KMS-11 (cell line): Measurements from ENCODE around the gene GTF3C4.

ENCODE experiments used
- H2AFZ ChIP-seq: fragments of 200-600 bp; sonication (generic); 2 replicates; pipeline ENCODE4 v1.6.1; 2016; ENCODE audit warnings: antibody characterized with exemption, mixed run types, low read depth
- H3K27ac ChIP-seq: fragments of 200-600 bp; sonication (generic); 2 replicates; pipeline ENCODE4 v1.6.1; 2016; ENCODE audit warnings: mild to moderate bottlenecking, mixed run types
- H3K27me3 ChIP-seq: fragments of 200-600 bp; sonication (generic); 2 replicates; pipeline ENCODE4 v1.6.1; 2017; ENCODE audit warnings: mild to moderate bottlenecking, low read depth, mixed run types, moderate library complexity; ENCODE audit not compliant: insufficient read depth
- H3K36me3 ChIP-seq: fragments of 200-600 bp; sonication (generic); 2 replicates; pipeline ENCODE4 v1.6.1; 2017; ENCODE audit warnings: mild to moderate bottlenecking, mixed run types; ENCODE audit not compliant: insufficient read depth
- H3K4me1 ChIP-seq: fragments of 200-600 bp; sonication (generic); 2 replicates; pipeline ENCODE4 v1.6.1; 2016; ENCODE audit warnings: mild to moderate bottlenecking, low read depth, mixed run types; ENCODE audit not compliant: poor library complexity, severe bottlenecking
- H3K4me2 ChIP-seq: fragments of 200-600 bp; sonication (generic); 2 replicates; pipeline ENCODE4 v1.7.0; 2016; ENCODE audit warnings: mild to moderate bottlenecking, mixed run types
- H3K4me3 ChIP-seq: fragments of 200-600 bp; sonication (generic); IDR thresholded peaks from 2 replicates; pipeline ENCODE4 v1.6.1; 2017; ENCODE audit warnings: low read depth, low read length, mixed read lengths; ENCODE audit not compliant: insufficient read depth
- H3K79me2 ChIP-seq: fragments of 200-600 bp; sonication (generic); 2 replicates; pipeline ENCODE4 v1.6.1; 2016; ENCODE audit warnings: low read depth, mixed run types; ENCODE audit not compliant: insufficient read depth
- H3K9ac ChIP-seq: fragments of 200-600 bp; sonication (generic); 2 replicates; pipeline ENCODE4 v1.6.1; 2016; ENCODE audit warnings: mild to moderate bottlenecking, mixed run types
- H4K20me1 ChIP-seq: fragments of 200-600 bp; sonication (generic); 2 replicates; pipeline ENCODE4 v1.6.1; 2016; ENCODE audit warnings: mild to moderate bottlenecking, mixed run types; ENCODE audit not compliant: insufficient read depth
- CTCF ChIP-seq: fragments of 200-600 bp; sonication (generic); conservative IDR thresholded peaks from 2 replicates; pipeline ENCODE4 v1.6.1; 2017; ENCODE audit warnings: low read depth, mild to moderate bottlenecking, antibody characterized with exemption, low read length, moderate library complexity, mixed read lengths

Gene GTF3C4

GRCh38 chr9:132637351-132637750, 32.9 kb upstream of the GTF3C4 start:
- Histone ChIP-seq H3K79me2 (no peaks in the 10 kb centered on the region), H3K27me3 (no peaks in the 10 kb centered on the region), H2AFZ (no peak overlapping the region), H3K36me3 (peaks cover 6% of the 10 kb centered on the region; the same call in 1 of the 2 replicates), H3K4me1 (no peaks in the 10 kb centered on the region), H3K27ac (no peak overlapping the region), H4K20me1 (no peaks in the 10 kb centered on the region), H3K4me3 (no peak overlapping the region), H3K9ac (no peak overlapping the region), H3K4me2 (no peak overlapping the region)
- TF ChIP-seq CTCF: no peak

GRCh38 chr9:132637801-132638200, 32.5 kb upstream of the GTF3C4 start:
- no peak overlapping the region for H3K4me2 ChIP-seq
- no peaks in the 10 kb centered on the region for H4K20me1 ChIP-seq
- no peak overlapping the region for H2AFZ ChIP-seq
- TF ChIP-seq CTCF: no peak
- H3K27ac ChIP-seq: no peak overlapping the region
- no peaks in the 10 kb centered on the region for H3K4me1 ChIP-seq
- no peaks in the 10 kb centered on the region for H3K27me3 ChIP-seq
- no peak overlapping the region for H3K4me3 ChIP-seq
- H3K9ac ChIP-seq: no peak overlapping the region
- H3K79me2 ChIP-seq: no peaks in the 10 kb centered on the region
- peaks cover 6% of the 10 kb centered on the region; the same call in 1 of the 2 replicates for H3K36me3 ChIP-seq

GRCh38 chr9:132638240-132638639, 32.0 kb upstream of the GTF3C4 start:
- Histone ChIP-seq H3K4me3 (no peak overlapping the region), H3K36me3 (peaks cover 6% of the 10 kb centered on the region; the same call in 1 of the 2 replicates), H3K27ac (no peak overlapping the region), H3K4me2 (no peak overlapping the region), H4K20me1 (no peaks in the 10 kb centered on the region), H3K4me1 (no peaks in the 10 kb centered on the region), H3K79me2 (no peaks in the 10 kb centered on the region), H2AFZ (no peak overlapping the region), H3K9ac (no peak overlapping the region), H3K27me3 (no peaks in the 10 kb centered on the region)
- TF ChIP-seq CTCF: no peak

GRCh38 chr9:132639322-132639721, 30.9 kb upstream of the GTF3C4 start:
- Histone ChIP-seq H3K79me2 (no peaks in the 10 kb centered on the region), H4K20me1 (no peaks in the 10 kb centered on the region), H3K36me3 (peaks cover 6% of the 10 kb centered on the region; the same call in 1 of the 2 replicates), H3K4me3 (no peak overlapping the region), H3K4me2 (no peak overlapping the region), H3K4me1 (no peaks in the 10 kb centered on the region), H2AFZ (no peak overlapping the region), H3K27me3 (no peaks in the 10 kb centered on the region), H3K27ac (no peak overlapping the region), H3K9ac (no peak overlapping the region)
- no peak for TF ChIP-seq CTCF
